SIG-M5 treated with dmso at 0.1 percent for 504 hours (cell line): Measurements from ENCODE around the gene PTRHD1.

Experiments
- DNase-seq: peaks from one replicate; lab custom pipeline; 2025; ENCODE audit not compliant: unreplicated experiment; lab: John Stamatoyannopoulos, UW

The PTRHD1 gene

DNA sequence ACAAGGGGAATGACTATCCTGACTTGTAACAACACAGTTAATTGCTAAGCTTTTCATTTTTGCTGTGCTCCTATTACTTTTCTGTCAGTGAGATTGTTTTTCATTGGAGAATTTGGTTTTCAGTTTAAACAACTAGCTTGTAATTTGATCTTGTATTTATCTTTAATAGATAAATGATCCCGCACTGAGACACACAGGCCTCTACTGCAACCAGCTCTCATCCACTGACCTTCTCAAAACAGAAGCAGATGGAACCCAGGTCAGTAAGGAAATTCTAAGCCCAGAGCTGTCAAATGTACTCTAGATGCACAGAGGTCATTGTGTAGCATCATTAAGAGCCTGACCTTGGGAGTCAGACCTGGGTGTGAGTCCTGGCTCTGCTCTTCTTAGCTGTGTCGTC is 30.7 kb downstream of the PTRHD1 start:
- no peak for DNase-seq

DNA sequence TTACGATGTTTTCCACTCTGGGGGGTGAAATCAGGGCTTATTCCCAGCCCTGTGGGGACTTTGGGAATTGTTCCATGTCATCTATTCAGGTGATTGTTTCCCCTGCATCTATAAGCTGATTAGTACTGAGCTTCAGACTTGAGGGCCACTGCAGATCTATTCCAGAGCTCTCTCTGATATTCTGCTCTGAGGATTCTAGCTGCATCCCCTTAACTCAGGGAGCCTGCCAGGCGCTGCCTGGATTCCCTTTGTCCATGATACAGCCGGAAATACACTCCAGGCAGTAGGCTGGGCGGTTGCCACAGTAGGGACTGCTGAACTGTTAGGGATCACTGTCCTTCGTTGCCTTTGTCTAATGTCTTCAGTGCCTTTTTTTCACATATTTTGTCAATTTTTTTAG is 31.3 kb downstream of the PTRHD1 start:
- no peak for DNase-seq

DNA sequence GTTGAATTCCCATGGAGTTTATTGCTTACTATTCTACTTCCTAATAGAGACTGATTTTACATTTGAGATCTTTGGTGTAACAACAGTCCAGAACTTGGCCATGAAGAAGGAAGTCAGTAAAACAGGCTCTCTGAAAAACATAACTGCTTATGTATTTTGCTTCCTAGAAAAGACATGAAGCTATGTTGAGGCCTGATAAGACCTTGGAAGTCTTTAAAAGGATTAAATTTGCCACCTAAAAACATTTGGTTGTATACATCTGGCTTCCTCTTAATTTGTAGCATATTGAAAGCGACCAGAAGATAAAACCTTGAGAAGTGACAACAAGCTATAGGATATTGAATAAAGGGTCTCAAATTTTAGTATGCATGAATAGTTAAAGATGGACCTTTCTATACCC is 36.4 kb downstream of the PTRHD1 start:
- DNase-seq = no peak

DNA sequence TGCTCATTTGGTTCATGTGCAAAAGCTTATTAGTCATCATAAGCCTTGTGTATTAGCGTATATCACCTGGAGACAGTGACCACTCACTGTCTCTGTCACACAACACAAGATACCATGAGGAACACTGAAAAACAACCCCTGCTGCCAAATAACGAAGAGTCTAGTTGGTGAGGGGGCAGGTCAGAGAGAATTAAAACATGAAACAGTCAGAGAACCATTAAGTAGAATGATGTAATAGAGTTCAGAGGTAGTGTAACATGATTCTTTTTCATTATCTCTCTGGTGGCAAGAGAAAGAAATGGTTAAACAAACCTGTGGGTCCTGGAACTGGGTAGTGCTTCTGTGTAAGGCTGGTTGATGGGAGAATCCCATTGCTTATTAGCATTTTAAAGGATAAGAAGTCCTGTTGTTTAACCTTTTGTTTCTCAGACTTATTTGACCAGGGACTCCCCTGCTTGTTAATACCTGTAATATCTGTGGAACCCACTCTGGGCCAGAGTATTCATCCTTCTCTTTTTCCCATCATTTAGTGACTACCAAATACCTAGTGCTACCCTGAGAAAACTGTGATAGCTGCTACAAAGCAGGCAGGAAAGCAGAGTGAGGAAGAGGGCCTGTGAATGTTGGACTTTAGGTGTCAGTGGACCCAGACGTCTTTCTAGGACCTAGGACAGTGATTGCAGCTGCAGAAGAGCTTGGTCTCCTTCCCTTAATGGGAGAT is 38.0 kb downstream of the PTRHD1 start:
- no peak for DNase-seq

DNA sequence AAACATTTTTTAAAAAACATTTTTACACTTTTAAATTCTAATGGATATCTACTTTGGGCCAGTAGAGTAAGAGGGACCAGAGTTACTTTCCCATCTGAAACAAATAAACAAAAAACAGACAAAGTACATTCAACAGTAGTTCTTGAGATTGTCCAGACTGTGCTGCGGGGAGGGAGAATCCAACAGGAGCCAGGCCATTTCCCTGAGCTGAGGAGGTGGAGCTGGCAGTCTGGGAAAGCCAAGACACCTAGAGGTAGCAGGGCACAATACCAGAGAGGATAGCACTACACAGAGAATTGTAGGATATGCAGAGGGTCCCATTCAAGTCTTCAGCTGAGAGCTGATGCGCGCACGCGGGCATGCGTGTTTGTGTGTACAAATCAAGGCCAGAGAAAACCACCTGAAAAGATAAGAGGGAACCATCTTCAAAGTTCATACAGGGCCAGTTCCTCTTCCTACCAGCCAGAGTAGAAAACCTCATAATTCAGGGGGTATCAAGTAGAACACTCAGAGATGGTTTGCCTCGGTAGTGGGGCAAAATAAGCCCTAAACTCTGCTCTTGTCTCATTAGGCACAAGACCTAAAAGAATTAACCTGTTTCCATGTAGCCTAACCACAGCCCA is 44.0 kb downstream of the PTRHD1 start:
- no peak for DNase-seq

DNA sequence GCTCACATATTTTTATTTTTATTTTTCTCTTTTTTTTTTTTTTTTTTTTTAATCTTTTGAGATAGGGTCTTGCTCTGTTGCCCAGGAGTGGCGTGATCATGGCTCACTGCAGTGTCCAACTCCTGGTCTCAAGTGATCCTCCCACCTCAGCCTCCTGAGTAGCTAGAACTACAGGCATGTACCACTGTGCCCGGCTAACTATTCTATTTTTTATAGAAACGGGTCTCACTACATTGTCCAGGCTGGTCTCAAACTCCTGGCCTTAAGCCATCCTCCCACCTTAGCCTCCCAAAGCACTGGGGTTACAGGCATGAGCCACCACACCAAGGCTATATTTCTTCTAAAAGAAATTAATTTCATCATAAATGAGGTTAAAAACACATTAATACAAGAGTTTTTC is 45.9 kb downstream of the PTRHD1 start:
- DNase-seq = no peak

DNA sequence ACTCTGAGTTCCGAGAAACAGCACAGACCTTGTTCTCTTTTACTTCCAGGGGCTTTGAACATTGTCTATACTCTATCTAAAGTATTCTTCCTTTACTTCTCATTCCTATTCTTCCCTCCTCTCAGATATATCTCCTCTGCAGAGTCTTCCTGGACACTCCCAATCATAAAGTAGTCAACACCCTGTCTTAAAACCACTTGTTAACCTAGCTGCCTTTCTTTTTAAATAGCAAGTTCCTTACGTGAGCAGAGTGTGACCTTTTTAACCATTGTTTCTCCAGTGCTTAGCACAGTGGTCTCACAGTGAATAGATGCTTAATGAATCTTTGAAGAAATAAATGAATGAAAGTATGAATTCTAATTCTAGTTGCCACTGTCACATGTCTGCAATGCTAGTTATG is 47.4 kb downstream of the PTRHD1 start:
- no peak for DNase-seq

DNA sequence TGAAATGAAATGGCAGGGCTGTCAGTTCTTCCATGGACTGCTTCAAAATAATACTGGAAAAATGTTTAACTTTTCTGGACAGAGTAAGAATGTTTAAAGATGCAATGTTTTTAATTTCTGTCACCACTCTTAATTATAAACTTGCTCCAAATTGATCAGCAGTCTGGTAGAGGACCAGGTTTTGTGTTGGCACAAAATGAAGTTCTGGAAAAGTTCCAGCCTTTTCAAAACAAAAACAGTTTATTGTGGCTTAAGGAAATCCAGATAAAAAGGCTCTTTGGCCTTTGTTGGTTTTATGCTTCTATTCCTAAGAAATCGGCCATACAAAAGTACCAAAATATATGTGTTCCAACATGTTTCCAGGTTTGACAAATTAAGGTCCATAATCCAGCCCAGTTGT is 48.8 kb downstream of the PTRHD1 start:
- DNase-seq = no peak

DNA sequence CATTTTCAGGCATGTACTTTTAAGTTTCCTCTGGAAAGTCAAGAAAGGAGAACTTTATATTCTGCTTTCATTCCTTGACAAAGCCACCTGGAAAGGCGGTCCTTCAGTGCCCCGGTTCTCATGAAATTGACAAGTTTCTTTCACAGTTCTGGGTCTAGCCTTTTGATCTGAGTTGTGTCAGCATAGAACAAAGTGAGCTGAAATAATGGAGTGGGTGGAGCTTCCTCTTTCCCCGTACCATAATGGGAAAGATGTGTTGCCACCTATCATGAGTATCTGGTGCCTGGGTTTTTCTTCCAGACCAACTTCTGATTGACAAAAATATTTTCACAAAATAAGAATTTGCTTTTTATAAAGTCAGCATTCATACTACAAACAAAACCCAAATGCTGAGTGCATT is 49.3 kb downstream of the PTRHD1 start:
- no peak for DNase-seq

DNA sequence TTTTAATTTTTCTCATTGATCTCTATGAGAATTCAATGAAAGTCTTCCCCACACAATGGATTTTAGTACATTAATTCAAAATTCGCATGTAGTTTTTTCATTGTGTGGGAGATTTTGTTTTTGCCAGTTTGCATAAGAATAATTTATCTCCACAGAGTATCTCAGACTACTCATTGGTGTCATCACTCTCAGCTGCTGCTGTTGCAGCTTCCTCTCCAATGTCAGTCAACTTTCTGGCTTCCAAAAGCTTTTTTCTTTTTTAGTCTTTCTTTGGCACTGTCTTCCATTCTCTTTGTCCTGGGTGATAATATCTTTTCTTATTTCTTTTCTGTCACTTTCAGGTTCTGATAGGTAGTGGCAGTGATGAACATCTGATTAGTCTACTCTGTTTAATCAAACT is 50.5 kb downstream of the PTRHD1 start:
- DNase-seq = no peak

DNA sequence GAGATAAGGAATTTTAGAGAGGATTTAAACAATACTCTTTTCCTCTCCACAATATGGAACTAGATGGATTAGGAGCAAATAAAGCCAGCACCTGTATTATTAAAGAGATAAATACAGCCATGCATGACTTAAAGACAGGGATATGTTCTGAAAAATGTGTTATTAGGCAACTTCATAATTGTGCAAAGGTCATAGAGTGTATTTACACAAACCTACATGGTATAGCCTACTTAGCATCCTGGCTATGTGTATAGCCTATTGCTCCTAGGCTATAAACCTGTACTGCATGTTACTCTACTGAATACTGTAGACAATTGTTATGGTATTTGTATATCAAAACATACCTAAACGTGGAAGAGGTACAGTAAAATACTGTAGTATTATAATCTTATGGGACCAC is 53.0 kb downstream of the PTRHD1 start:
- DNase-seq = no peak
